ENCODE measurements around the gene XKRX.

XKRX gene

GRCh38 chrX:100928660-100929613 is at the start of gene XKRX:
XKRX (minus strand) TSS chrX:100928917; CDS start chrX:100928304, 613 bp downstream.
- no peak for DNase-seq (ENCODE audit: low read depth)

- no peak for DNase-seq (ENCODE audit: low read depth)
These were observed 47.5 kb upstream of the XKRX start for GRCh38 chrX:100976211-100976610.

- DNase-seq (ENCODE audit: low read depth): no peak
These were observed 46.5 kb upstream of the XKRX start for GRCh38 chrX:100975212-100975611.

- no peak for DNase-seq (ENCODE audit: low read depth)
These were observed 44.7 kb upstream of the XKRX start for GRCh38 chrX:100973411-100973810.

- DNase-seq (ENCODE audit: low read depth): no peak
These were observed 41.2 kb upstream of the XKRX start for GRCh38 chrX:100969936-100970335.

- no peak for DNase-seq (ENCODE audit: low read depth)
These were observed 40.7 kb upstream of the XKRX start, which contains the start of gene ARL13A for GRCh38 chrX:100969408-100969807. ARL13A (plus strand) TSS chrX:100969708; CDS start chrX:100973690, 3,982 bp downstream.

- no peak for DNase-seq (ENCODE audit: low read depth)
These were observed 35.6 kb upstream of the XKRX start for GRCh38 chrX:100964362-100964761.

- no peak for DNase-seq (ENCODE audit: low read depth)
These were observed 34.1 kb upstream of the XKRX start for GRCh38 chrX:100962811-100963210.

GRCh38 chrX:100948557-100948956 is 19.8 kb upstream of the XKRX start:
- DNase-seq (ENCODE audit: low read depth): no peak

- DNase-seq (ENCODE audit: low read depth): no peak
These were observed 17.7 kb upstream of the XKRX start for GRCh38 chrX:100946299-100946927.

- no peak for DNase-seq (ENCODE audit: low read depth)
These were observed 15.9 kb upstream of the XKRX start for GRCh38 chrX:100944601-100945000.

- DNase-seq (ENCODE audit: low read depth): no peak
These were observed 10.6 kb upstream of the XKRX start for GRCh38 chrX:100939333-100939732.

- no peak for DNase-seq (ENCODE audit: low read depth)
These were observed 7.0 kb upstream of the XKRX start for GRCh38 chrX:100935767-100936166.

GRCh38 chrX:100931925-100932285 is 3.2 kb upstream of the XKRX start:
- DNase-seq (ENCODE audit: low read depth): no peak

- DNase-seq (ENCODE audit: low read depth): no peak
These were observed 2.7 kb upstream of the XKRX start for GRCh38 chrX:100931218-100931924.

- DNase-seq (ENCODE audit: low read depth): no peak
These were observed 2.3 kb downstream of the XKRX start for GRCh38 chrX:100926453-100926852.

GRCh38 chrX:100924375-100924774 is 4.3 kb downstream of the XKRX start:
- DNase-seq (ENCODE audit: low read depth): no peak

- DNase-seq (ENCODE audit: low read depth): no peak
These were observed 13.2 kb downstream of the XKRX start for GRCh38 chrX:100915562-100915961.

GRCh38 chrX:100913111-100913510 is 15.6 kb downstream of the XKRX start:
- DNase-seq (ENCODE audit: low read depth): no peak

- DNase-seq (ENCODE audit: low read depth): no peak
These were observed 17.0 kb downstream of the XKRX start for GRCh38 chrX:100911731-100912130.

- no peak for DNase-seq (ENCODE audit: low read depth)
These were observed 23.1 kb downstream of the XKRX start for GRCh38 chrX:100905620-100906019.

- no peak for DNase-seq (ENCODE audit: low read depth)
These were observed 24.3 kb downstream of the XKRX start for GRCh38 chrX:100904433-100904832.
